WERI-Rb-1 (cell line): Measurements from ENCODE around the gene SPATA13.

Source experiments
- DNase-seq: peaks from one replicate; pipeline ENCODE4 v3.0.0-alpha.2; 2020
- H3K27ac ChIP-seq: fragments of 250-450 bp; sonication (Bioruptor Pico); 2 replicates; pipeline ENCODE4 v1.5.1; 2020; ENCODE audit warnings: mild to moderate bottlenecking, moderate library complexity
- H3K27me3 ChIP-seq: fragments of 250-450 bp; sonication (Bioruptor Pico); 2 replicates; pipeline ENCODE4 v1.5.1; 2021; ENCODE audit warnings: mild to moderate bottlenecking, low read depth, moderate library complexity; ENCODE audit not compliant: insufficient read depth, severe bottlenecking
- H3K36me3 ChIP-seq: fragments of 250-450 bp; sonication (Bioruptor Pico); 2 replicates; pipeline ENCODE4 v1.5.1; 2020; ENCODE audit warnings: mild to moderate bottlenecking, moderate library complexity
- H3K4me3 ChIP-seq: 2 replicates; pipeline ENCODE4 v1.5.1; 2011; ENCODE audit warnings: low read depth, mild to moderate bottlenecking, control low read depth, low read length
- H3K9me3 ChIP-seq: fragments of 250-450 bp; sonication (Bioruptor Pico); 2 replicates; pipeline ENCODE4 v1.5.1; 2021; ENCODE audit warnings: mild to moderate bottlenecking, moderate library complexity; ENCODE audit not compliant: severe bottlenecking
- CTCF ChIP-seq: IDR thresholded peaks from 2 replicates; pipeline ENCODE4 v1.5.1; 2011; ENCODE audit warnings: low read depth, mild to moderate bottlenecking, control low read depth, inconsistent platforms, low read length

Gene SPATA13

GRCh38 chr13:24194447-24194846 lies 33.9 kb downstream of the SPATA13 start:
- H3K4me3 ChIP-seq = no peak overlapping the region
- no peak for DNase-seq
- H3K27ac ChIP-seq = no peak overlapping the region
- no peaks in the 10 kb centered on the region for H3K27me3 ChIP-seq
- no peaks in the 10 kb centered on the region for H3K36me3 ChIP-seq
- H3K9me3 ChIP-seq = peaks cover 2% of the 10 kb centered on the region
- TF ChIP-seq CTCF = no peak

DNA sequence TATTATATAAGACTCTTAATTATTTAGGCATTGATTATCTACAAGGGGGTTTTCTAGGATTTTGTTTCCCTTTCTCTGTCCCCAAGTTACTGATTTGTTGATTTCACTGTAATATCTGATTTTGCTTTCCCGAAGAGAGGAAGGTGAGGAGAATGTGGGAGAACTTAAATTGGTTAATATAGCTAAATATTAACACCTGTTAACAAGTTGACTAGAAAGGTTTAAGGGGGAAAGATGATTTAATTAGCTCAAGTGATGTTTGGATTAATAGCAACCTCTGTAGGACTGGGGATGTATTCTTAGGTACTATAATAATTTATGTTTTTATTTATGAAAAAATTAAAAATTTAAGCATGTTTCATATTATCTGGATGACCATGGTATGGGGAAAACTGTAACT lies 35.1 kb downstream of the SPATA13 start:
- Histone ChIP-seq H3K27me3 (no peaks in the 10 kb centered on the region), H3K9me3 (no peaks in the 10 kb centered on the region), H3K4me3 (no peak overlapping the region), H3K27ac (no peak overlapping the region), H3K36me3 (no peaks in the 10 kb centered on the region)
- no peak for DNase-seq
- no peak for TF ChIP-seq CTCF

GRCh38 chr13:24196593-24197197 lies 36.2 kb downstream of the SPATA13 start:
- Histone ChIP-seq H3K27ac (no peak overlapping the region), H3K9me3 (no peaks in the 10 kb centered on the region), H3K27me3 (no peaks in the 10 kb centered on the region), H3K36me3 (no peaks in the 10 kb centered on the region), H3K4me3 (no peak overlapping the region)
- no peak for DNase-seq
- no peak for TF ChIP-seq CTCF

- no peak for DNase-seq
- Histone ChIP-seq H3K27me3 (no peaks in the 10 kb centered on the region), H3K27ac (no peak overlapping the region), H3K9me3 (no peaks in the 10 kb centered on the region), H3K4me3 (no peak overlapping the region), H3K36me3 (no peaks in the 10 kb centered on the region)
- TF ChIP-seq CTCF = no peak
Observed at GRCh38 chr13:24199016-24199415, 38.5 kb downstream of the SPATA13 start.

DNA sequence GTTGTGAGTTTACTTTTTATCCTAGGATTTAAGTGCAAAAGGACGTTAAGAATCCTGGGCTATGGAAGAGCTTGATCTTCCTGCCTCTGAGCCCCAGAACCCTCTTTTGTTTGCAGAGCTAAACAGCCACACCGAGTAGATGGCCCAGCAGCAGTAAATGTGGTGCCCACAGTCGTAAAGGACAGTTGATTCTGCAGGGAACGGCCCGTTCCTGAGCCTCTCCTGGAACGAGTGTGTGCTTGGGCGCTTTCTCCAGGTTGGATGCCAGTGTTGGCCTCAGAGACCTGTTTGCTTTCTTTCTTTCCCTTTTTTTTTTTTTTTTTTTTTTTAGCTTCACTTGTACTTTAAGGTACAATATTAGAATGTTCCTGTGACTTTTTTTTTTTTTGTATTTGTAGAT lies 41.7 kb downstream of the SPATA13 start:
- H3K27ac ChIP-seq = no peak overlapping the region
- DNase-seq = no peak
- no peaks in the 10 kb centered on the region for H3K36me3 ChIP-seq
- H3K27me3 ChIP-seq = no peaks in the 10 kb centered on the region
- H3K9me3 ChIP-seq = no peaks in the 10 kb centered on the region
- TF ChIP-seq CTCF = no peak
- H3K4me3 ChIP-seq = no peak overlapping the region

DNA sequence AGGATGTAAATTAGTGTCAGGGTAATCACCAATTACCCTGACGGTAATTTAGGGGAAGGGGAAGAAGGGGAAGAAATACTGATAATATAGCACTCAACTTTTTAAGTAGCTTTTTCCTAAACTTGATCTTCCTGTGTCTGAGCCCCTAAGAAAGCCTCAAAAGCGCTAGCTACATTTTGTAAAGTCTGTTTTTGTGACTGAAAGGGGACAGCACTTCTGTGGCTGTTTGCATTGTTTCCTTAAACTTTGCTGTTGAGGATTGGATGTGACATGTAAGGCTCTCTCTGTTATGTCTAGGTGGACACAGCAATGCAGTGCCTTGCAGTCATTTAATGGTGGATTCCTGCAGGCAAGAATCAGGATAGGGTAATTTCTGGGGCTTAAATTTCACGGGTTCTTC lies 42.8 kb downstream of the SPATA13 start:
- H3K9me3 ChIP-seq = no peaks in the 10 kb centered on the region
- no peak for TF ChIP-seq CTCF
- no peak overlapping the region for H3K27ac ChIP-seq
- H3K36me3 ChIP-seq = no peaks in the 10 kb centered on the region
- no peak for DNase-seq
- no peaks in the 10 kb centered on the region for H3K27me3 ChIP-seq
- H3K4me3 ChIP-seq = no peak overlapping the region
